Right lobe of liver (tissue), 6 donors: ENCODE results near the gene ZNF670. TPM values are rescaled to one million over a fixed set of nuclear protein-coding genes. Genes with fewer than 3 reads are reported as not detected.

Source experiments
- ATAC-seq, 4 donors: fragments of 200-7000 bp; cut with Tn5 transposase; one replicate each; pipeline ENCODE4 v1.9.1; 2020; ENCODE audit warnings: mild to moderate bottlenecking in 4 of 4, moderate library complexity in 4 of 4
- DNase-seq, 3 donors: peaks; one replicate each; pipeline ENCODE4 v3.0.0-alpha.2; 2020
- H3K27ac ChIP-seq, 3 donors: fragments of 200-600 bp; one replicate each; pipeline ENCODE4 v1.8.0; 2022
- H3K27me3 ChIP-seq, 2 donors: fragments of 200-600 bp; one replicate each; pipeline ENCODE4 v1.8.0; 2022
- H3K36me3 ChIP-seq, 4 donors: fragments of 200-600 bp; sonication (generic) in 1 of 4; one replicate each; pipeline versions ENCODE4 v1.5.1 to v1.8.0; 2017 to 2022; ENCODE audit warnings: control low read depth in 1 of 4
- H3K4me1 ChIP-seq, 4 donors: fragments of 200-600 bp; sonication (generic) in 1 of 4; one replicate each; pipeline versions ENCODE4 v1.5.1 to v1.8.0; 2017 to 2022; ENCODE audit warnings: control low read depth in 1 of 4
- H3K4me3 ChIP-seq, 3 donors: fragments of 200-600 bp; one replicate each; pipeline ENCODE4 v1.8.0; 2022
- H3K9me3 ChIP-seq, 4 donors: fragments of 200-600 bp; sonication (generic) in 1 of 4; one replicate each; pipeline versions ENCODE4 v1.5.1 to v1.8.0; 2017 to 2022; ENCODE audit warnings: control low read depth in 1 of 4
- CTCF ChIP-seq, 4 donors: fragments of 200-600 bp in 3 of 4; fragments of 450-650 bp in 1 of 4; IDR thresholded peaks; one replicate each; pipeline versions ENCODE4 v1.5.1 to v1.8.0; 2016 to 2022; ENCODE audit warnings: antibody characterized with exemption in 4 of 4, mild to moderate bottlenecking in 2 of 4
- POLR2A ChIP-seq: fragments of 450-650 bp; IDR thresholded peaks from one replicate; pipeline ENCODE4 v1.6.1; 2017; ENCODE audit warnings: antibody characterized with exemption, mild to moderate bottlenecking
- WGBS: methylation state at CpG from one replicate; pipeline ENCODE4 v1.1.6; 2018; ENCODE audit warnings: low coverage, low lambda C conversion rate; ENCODE audit not compliant: insufficient coverage; ENCODE audit errors: missing lambda C conversion rate; 5-methylcytosine and 5-hydroxymethylcytosine counted together
- intact Hi-C, 2 donors: fragments of 100-400 bp; cut with DNase I; formaldehyde crosslinking; loops; one replicate each; pipeline versions ENCODE4 v1.11.2 to v1.14.1; 2022
- total RNA-seq, 6 experiments: library from RNA; depleted of rRNA in 2 of 6; stranded (reverse); fragments of >200 nt in 2 of 6; fragmentation: NEBNext Ultra II Directional in 3 of 6; extraction: Animal tissue kit (Norgen Biotek cat#: 25700) in 3 of 6; gene quantifications; one replicate each; pipeline versions ENCODE4 v1.1.0 to v1.2.4, GENCODE V29; 2016 to 2023
- donor health status: DM: no; HTN: yes; CAD: no.
- donor health status: DM: no; HTN: no; CAD: no.
- donor health status: DM: no; HTN: no; CAD: no.
- donor health status: DM: no; HTN: yes; CAD: no.
- donor health status: DM: no; HTN: yes; CAD: no.

ZNF670 gene
- total RNA-seq, 6 experiments from 2014 or later, result 0.79 to 2.7 (median 1.5) TPM

- 96% methylated on average over 9 of the region's 9 CpGs for whole genome bisulfite sequencing
- no peak overlapping the region for H3K4me3 ChIP-seq
- no peaks in the 10 kb centered on the region for H3K4me1 ChIP-seq
- ATAC-seq (no peak), DNase-seq (no peak)
- H3K9me3 ChIP-seq, result peaks cover 0 to 25% (median 7%) of the 10 kb centered on the region in 4 donors
- H3K27ac ChIP-seq, result no peak overlapping the region
- no peaks in the 10 kb centered on the region for H3K27me3 ChIP-seq
- TF ChIP-seq POLR2A (no peak), CTCF (IDR thresholded peaks at IDR 0.05) (no peak)
- H3K36me3 ChIP-seq, result peaks cover 0 to 18% (median 10%) of the 10 kb centered on the region in 4 donors
- intact Hi-C loops, result no loop called here
Measured at GRCh38 chr1:247100676-247101279, 22.2 kb upstream of the ZNF670 start.

- intact Hi-C loops, result no loop called here
- DNase-seq (no peak), ATAC-seq (no peak)
- Histone ChIP-seq H3K27ac (no peak overlapping the region), H3K4me1 (no peaks in the 10 kb centered on the region), H3K4me3 (no peak overlapping the region), H3K9me3 (peaks cover 0 to 17% (median 7%) of the 10 kb centered on the region in 4 donors), H3K36me3 (peaks cover 0 to 18% (median 10%) of the 10 kb centered on the region in 4 donors), H3K27me3 (no peaks in the 10 kb centered on the region)
- no peak for TF ChIP-seq CTCF (IDR thresholded peaks at IDR 0.05)
- TF ChIP-seq POLR2A, result no peak
- 73% methylated on average over 3 of the region's 5 CpGs for WGBS
Measured at GRCh38 chr1:247096958-247097357, 18.3 kb upstream of the ZNF670 start.

- intact Hi-C loops, result no loop called here
- DNase-seq, result no peak
- H3K27me3 ChIP-seq, result no peaks in the 10 kb centered on the region
- peaks cover 0 to 15% (median 7%) of the 10 kb centered on the region in 4 donors for H3K9me3 ChIP-seq
- H3K27ac ChIP-seq, result no peak overlapping the region
- no peak overlapping the region for H3K4me3 ChIP-seq
- peaks cover 0 to 16% (median 8%) of the 10 kb centered on the region in 4 donors for H3K36me3 ChIP-seq
- no peak for TF ChIP-seq POLR2A
- no peak for TF ChIP-seq CTCF (IDR thresholded peaks at IDR 0.05)
- H3K4me1 ChIP-seq, result no peaks in the 10 kb centered on the region
- 78% methylated on average over 3 of the region's 5 CpGs for WGBS
- no peak for ATAC-seq
Measured at GRCh38 chr1:247096544-247096943, 17.9 kb upstream of the ZNF670 start.

- intact Hi-C loops, result no loop called here
- DNase-seq (no peak), ATAC-seq (no peak)
- peaks cover 0 to 13% (median 5%) of the 10 kb centered on the region in 4 donors for H3K36me3 ChIP-seq
- TF ChIP-seq CTCF (IDR thresholded peaks at IDR 0.05), result no peak
- TF ChIP-seq POLR2A, result no peak
- peaks cover 0 to 10% (median 5%) of the 10 kb centered on the region in 4 donors for H3K9me3 ChIP-seq
- H3K4me3 ChIP-seq, result no peak overlapping the region
- H3K27me3 ChIP-seq, result no peaks in the 10 kb centered on the region
- H3K27ac ChIP-seq, result no peak overlapping the region
- WGBS, result 96% methylated on average over 3 of the region's 3 CpGs
- H3K4me1 ChIP-seq, result no peaks in the 10 kb centered on the region
Measured at GRCh38 chr1:247096112-247096511, 17.5 kb upstream of the ZNF670 start.
